NCI-H128 (cell line): ENCODE data around the gene GLS2.
A peak's percentile ranks its signal among the peaks of the same experiment; 100 is the strongest.
"Not testable (repeated sequence)": the region's sequence is repeated elsewhere in the genome, so short reads cannot be mapped to it uniquely, and the experiment has no call there.

Source experiments
- DNase-seq: peaks from one replicate; lab custom pipeline; 2025; ENCODE audit not compliant: unreplicated experiment; lab: John Stamatoyannopoulos, UW

Gene GLS2

DNA sequence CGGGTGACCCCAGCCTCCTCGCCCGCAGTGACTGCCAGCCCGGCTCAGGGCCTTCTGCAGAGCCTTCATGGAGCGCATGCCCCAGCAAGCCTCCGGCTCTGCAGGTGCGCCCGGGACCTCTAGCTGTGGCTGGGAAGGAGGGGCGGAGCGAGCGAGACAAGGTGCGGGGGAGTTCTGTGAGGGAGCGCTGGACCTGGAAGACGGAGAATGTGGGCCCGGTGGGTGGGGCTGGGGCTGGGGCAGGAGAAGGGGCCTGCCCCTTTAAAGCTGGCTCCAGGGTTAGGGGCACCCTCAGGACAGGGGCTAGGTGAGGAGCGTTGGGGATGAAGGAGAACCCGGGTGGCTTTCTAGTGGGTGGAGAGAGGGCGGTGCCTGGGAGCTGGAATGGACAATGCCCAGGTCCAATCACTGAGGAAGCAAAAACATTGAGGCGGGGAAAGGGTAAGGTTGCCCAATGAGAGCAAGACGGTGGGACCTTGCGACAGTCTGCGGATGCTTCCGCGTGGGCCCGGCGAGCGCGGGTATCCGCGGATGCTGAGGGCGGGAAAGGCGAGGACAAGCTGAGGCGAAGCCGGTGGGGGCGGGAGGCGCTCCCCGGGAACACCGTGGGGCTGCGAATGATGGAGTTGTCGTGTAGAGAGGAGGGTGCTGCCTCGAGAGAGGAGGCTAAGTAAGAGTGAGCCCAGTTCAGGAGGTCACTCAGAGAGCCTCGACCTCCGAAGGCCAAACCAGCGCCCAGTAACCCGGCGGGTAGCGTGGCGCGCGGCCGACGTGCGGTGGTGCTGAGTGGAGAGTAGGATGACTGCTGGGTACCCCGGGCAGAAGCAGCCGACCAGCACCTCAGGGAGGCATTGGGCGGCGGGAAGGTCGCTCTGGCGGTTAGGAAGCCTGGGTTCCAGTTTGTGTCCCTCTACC, at the start of gene GLS2:
GLS2 (minus strand) TSS at position 121 of the 915 bp plus-strand sequence; CDS start at position 78, 43 bp downstream.
- DNase-seq = peak; percentile 73

GRCh38 chr12:56537546-56537945, 49.6 kb upstream of the GLS2 start:
- DNase-seq = no peak

GRCh38 chr12:56530390-56531055, 42.6 kb upstream of the GLS2 start:
- DNase-seq = no peak

DNA sequence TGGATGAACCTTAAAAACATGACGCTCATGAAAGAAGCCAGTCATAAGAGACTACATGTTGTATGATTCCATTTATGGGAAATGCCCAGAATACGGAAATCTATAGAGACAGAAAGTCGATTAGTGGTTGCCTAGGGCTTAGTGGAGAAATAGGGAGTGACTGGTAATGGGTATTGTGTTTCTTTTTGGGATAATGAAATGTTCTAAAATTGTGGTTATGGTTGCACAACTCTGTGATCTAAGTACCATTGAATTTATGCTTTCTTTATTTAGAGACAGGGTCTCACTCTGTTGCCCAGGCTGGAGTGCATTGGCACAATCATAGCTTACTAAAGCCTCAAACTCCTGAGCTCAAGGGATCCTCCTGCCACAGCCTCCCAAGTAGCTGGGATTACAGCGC, 41.7 kb upstream of the GLS2 start:
- no peak for DNase-seq

GRCh38 chr12:56528846-56529245, 40.9 kb upstream of the GLS2 start:
- no peak for DNase-seq

DNA sequence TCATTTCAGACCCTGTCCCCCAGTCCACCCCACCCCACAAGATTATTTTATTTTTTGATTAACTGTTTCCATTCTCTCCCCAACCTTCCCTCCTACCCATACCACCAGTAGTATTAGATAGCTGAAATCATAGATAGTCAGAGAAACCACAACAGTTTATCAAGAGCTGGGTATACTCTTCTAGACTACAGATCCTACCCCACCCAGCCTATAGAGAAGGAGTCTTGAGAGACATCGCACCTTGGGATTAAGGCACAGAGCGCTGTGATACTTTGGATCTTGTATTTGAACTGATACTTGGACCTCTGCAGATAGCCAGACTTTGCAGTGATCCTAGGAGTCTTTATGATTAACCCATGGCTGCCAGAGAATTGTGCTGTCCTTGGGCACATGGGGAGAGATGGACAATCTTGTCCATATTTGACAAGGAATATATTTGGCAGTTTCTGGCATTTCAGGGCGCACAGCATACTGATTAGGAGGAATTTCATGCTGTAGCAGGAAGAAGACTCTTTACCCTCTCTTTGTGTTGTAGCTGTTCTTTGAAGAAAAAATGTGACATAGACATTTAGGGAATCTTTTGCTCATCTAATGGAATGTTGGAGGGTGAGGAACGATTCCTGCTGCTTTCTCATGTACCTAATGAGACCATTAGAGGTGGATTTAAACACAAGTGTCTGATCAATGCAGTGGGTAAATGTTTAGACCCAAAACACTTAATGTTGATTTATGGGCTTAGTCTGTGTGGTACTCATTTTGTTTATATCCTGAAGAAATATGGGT, 34.6 kb upstream of the GLS2 start:
- no peak for DNase-seq

DNA sequence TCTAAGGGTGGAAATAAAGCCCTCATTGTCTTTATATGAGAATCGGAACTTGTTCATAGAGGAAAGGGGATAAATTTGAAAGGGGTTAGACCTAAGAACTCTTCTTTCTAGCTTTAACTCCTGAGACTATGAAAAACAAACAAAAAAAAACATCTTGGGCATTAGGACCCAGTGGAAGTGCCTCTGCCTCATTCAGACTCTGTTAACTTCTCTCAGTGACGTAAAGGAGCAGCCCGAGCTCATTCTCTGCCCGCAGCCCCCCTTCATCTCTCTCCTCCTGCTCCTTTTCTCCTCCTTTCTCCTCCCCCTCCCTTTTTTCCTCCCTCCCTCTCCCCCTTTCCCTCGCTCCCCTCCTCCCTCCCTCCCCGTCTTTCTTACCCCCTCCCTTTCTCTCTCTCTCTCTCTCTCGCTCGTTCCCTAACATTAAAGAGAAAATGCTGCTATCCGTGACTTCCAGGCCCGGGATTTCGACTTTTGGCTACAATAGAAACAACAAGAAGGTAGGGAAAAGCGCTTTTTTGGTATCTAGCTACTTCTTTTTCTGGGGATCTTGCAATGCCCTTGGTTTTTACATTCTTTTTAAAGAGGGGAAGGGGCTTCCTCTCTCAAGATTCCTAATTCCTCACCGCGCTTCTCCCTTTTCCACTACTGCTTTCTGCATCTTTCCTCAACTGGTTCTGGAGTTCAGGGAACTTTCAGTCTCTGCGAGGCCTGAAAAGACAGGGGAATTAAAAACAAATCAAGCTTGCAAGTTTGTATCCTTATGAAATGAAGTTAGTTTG, 33.8 kb upstream of the GLS2 start, which contains the start of gene RBMS2:
RBMS2 (plus strand) TSS at position 231 of the 782 bp plus-strand sequence; CDS start at position 435, 204 bp downstream.
- DNase-seq = peak; percentile 16

- no peak for DNase-seq
Measured at GRCh38 chr12:56521209-56521589, 33.2 kb upstream of the GLS2 start.

DNA sequence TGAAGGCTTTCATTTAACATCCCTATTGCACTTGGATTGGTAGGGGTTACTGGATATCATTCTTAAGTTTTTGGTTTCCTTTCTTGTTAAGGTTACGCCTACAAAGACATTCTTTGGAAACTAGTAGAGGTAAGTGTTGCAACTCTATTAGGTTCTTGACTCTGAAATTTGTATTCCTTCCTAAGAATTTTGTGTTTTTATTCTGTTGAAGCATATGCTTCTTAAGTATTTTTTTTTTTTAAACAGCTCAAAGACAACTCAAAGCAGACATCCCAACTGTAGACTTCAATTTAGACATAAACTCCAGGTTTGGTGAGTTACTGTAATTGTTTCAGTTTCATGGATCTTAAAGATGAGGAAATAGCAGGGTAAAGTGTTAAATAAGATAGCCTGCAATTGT, 32.5 kb upstream of the GLS2 start:
- no peak for DNase-seq

DNA sequence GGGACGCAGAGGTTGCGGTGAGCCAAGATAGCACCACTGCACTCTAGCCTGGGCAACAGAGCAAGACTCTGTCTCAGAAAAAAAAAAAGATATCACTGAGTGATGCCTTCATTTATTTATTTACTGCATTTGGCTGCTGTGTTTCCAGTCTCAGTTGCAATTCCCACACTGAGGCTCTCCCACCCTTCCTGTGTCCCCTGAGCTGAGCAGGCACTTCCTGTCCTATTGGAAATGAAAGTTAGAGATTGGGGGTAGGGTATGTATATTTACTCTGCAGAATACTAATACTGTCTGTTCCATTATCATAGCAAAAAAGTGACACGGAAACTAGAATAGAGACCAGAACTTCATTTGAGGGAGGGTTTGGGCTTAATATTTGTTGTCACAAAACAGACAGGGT, 32.1 kb upstream of the GLS2 start:
- DNase-seq = no peak

GRCh38 chr12:56518570-56518969, 30.6 kb upstream of the GLS2 start:
- no peak for DNase-seq

- DNase-seq = no peak
Measured at GRCh38 chr12:56517854-56518253, 29.9 kb upstream of the GLS2 start.

DNA sequence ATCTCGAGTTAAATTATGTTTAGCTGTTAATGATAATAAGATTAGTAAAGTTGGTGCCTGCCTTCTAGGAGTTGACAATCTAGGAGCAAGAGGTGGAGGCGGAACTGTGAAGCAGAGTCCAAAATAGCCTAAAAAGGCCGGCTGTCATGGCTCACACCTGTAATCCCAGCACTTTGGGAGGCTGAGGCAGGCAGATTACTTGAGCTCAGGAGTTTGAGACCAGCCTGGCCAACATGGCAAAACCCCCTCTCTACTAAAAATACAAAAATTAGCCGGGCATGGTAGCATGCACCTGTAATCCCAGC, 26.0 kb upstream of the GLS2 start:
- not testable (repeated sequence) for DNase-seq

GRCh38 chr12:56510786-56511185, 22.8 kb upstream of the GLS2 start:
- DNase-seq = no peak

- not testable (repeated sequence) for DNase-seq
Measured at GRCh38 chr12:56499879-56500278, 11.9 kb upstream of the GLS2 start.

- not testable (repeated sequence) for DNase-seq
Measured at GRCh38 chr12:56499452-56499851, 11.5 kb upstream of the GLS2 start.

- not testable (repeated sequence) for DNase-seq
Measured at GRCh38 chr12:56498126-56498902, 10.4 kb upstream of the GLS2 start.

DNA sequence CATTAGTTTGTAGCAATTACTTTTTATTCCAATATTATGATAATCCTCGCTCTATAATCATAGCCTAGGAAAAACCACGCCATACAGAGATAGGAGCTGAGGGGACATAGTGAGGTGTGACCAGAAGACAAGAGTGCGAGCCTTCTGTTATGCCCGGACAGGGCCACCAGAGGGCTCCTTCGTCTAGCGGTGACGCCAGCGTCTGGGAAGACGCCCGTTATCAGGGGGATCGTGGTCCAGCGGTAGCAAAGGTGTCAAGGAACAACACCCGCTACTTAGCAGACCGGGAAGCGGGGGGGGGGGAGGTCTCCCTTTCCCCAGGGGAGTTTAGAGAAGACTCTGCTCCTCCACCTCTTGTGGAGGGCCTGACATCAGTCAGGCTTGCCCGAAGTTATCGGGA, 8.7 kb upstream of the GLS2 start:
- DNase-seq = not testable (repeated sequence)

- DNase-seq = not testable (repeated sequence)
Measured at GRCh38 chr12:56494481-56494880, 6.5 kb upstream of the GLS2 start.

GRCh38 chr12:56494106-56494415, 6.1 kb upstream of the GLS2 start:
- DNase-seq = not testable (repeated sequence)
